Thyroid gland (tissue), 4 donors: ENCODE data around the gene SLC45A2.

Experiments
- POLR2A ChIP-seq, 2 donors: fragments of 450-650 bp; IDR thresholded peaks; one replicate each; pipeline ENCODE4 v1.6.1; 2017; ENCODE audit warnings: antibody characterized with exemption in 2 of 2, mild to moderate bottlenecking in 2 of 2, moderate library complexity in 1 of 2
- TF ChIP-seq, protein P1 (sequence below), 6 experiments: fragments of 200-600 bp in 3 of 6; fragments of 450-650 bp in 3 of 6; sonication (generic) in 3 of 6; IDR thresholded peaks; one replicate each; pipeline ENCODE4 v1.5.1; 2016 to 2019; ENCODE audit warnings: antibody characterized with exemption in 6 of 6, mild to moderate bottlenecking in 2 of 6, inconsistent platforms in 1 of 6, moderate library complexity in 1 of 6

DNA sequence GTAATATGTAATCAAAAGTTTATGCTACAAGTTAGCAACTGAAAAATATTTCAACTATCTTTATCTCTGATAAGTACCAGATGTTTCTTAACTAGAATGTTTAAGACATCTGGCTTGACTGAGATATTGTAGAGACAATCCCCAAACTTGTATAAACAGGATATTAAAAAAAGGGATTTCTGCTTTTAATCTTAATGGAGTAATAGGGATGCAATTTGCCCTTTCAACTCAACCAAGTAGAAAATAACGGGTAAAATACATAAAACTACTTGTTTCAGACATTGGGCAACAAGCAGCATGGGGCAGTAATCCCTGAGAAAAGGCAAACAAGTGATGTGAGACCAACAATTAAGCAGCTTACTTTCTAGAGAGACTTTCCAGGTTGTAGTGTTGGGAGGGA is 83.3 kb downstream of the SLC45A2 start:
- TF ChIP-seq, protein P1, sequence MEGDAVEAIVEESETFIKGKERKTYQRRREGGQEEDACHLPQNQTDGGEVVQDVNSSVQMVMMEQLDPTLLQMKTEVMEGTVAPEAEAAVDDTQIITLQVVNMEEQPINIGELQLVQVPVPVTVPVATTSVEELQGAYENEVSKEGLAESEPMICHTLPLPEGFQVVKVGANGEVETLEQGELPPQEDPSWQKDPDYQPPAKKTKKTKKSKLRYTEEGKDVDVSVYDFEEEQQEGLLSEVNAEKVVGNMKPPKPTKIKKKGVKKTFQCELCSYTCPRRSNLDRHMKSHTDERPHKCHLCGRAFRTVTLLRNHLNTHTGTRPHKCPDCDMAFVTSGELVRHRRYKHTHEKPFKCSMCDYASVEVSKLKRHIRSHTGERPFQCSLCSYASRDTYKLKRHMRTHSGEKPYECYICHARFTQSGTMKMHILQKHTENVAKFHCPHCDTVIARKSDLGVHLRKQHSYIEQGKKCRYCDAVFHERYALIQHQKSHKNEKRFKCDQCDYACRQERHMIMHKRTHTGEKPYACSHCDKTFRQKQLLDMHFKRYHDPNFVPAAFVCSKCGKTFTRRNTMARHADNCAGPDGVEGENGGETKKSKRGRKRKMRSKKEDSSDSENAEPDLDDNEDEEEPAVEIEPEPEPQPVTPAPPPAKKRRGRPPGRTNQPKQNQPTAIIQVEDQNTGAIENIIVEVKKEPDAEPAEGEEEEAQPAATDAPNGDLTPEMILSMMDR (IDR thresholded peaks at IDR 0.05) = no peak
- TF ChIP-seq POLR2A (IDR thresholded peaks at IDR 0.05) = no peak
